WERI-Rb-1 (cell line): Measurements from ENCODE around the gene COPZ1.

Experiments
- DNase-seq: peaks from one replicate; pipeline ENCODE4 v3.0.0-alpha.2; 2020
- H3K27ac ChIP-seq: fragments of 250-450 bp; sonication (Bioruptor Pico); 2 replicates; pipeline ENCODE4 v1.5.1; 2020; ENCODE audit warnings: mild to moderate bottlenecking, moderate library complexity
- H3K27me3 ChIP-seq: fragments of 250-450 bp; sonication (Bioruptor Pico); 2 replicates; pipeline ENCODE4 v1.5.1; 2021; ENCODE audit warnings: mild to moderate bottlenecking, low read depth, moderate library complexity; ENCODE audit not compliant: insufficient read depth, severe bottlenecking
- H3K36me3 ChIP-seq: fragments of 250-450 bp; sonication (Bioruptor Pico); 2 replicates; pipeline ENCODE4 v1.5.1; 2020; ENCODE audit warnings: mild to moderate bottlenecking, moderate library complexity
- H3K4me3 ChIP-seq: 2 replicates; pipeline ENCODE4 v1.5.1; 2011; ENCODE audit warnings: low read depth, mild to moderate bottlenecking, control low read depth, low read length
- H3K9me3 ChIP-seq: fragments of 250-450 bp; sonication (Bioruptor Pico); 2 replicates; pipeline ENCODE4 v1.5.1; 2021; ENCODE audit warnings: mild to moderate bottlenecking, moderate library complexity; ENCODE audit not compliant: severe bottlenecking
- TF ChIP-seq, protein P1 (sequence below): IDR thresholded peaks from 2 replicates; pipeline ENCODE4 v1.5.1; 2011; ENCODE audit warnings: low read depth, mild to moderate bottlenecking, control low read depth, inconsistent platforms, low read length

Gene COPZ1

GRCh38 chr12:54359762-54360351, 34.9 kb downstream of the COPZ1 start:
- peak overlapping the region; percentile 96 for H3K27ac ChIP-seq

GRCh38 chr12:54360717-54361456, 36.0 kb downstream of the COPZ1 start:
- no peaks in the 10 kb centered on the region for H3K9me3 ChIP-seq
- H3K27ac ChIP-seq, result peak overlapping the region; percentile 96
- no peak overlapping the region for H3K4me3 ChIP-seq
- TF ChIP-seq, protein P1, sequence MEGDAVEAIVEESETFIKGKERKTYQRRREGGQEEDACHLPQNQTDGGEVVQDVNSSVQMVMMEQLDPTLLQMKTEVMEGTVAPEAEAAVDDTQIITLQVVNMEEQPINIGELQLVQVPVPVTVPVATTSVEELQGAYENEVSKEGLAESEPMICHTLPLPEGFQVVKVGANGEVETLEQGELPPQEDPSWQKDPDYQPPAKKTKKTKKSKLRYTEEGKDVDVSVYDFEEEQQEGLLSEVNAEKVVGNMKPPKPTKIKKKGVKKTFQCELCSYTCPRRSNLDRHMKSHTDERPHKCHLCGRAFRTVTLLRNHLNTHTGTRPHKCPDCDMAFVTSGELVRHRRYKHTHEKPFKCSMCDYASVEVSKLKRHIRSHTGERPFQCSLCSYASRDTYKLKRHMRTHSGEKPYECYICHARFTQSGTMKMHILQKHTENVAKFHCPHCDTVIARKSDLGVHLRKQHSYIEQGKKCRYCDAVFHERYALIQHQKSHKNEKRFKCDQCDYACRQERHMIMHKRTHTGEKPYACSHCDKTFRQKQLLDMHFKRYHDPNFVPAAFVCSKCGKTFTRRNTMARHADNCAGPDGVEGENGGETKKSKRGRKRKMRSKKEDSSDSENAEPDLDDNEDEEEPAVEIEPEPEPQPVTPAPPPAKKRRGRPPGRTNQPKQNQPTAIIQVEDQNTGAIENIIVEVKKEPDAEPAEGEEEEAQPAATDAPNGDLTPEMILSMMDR, result peak; percentile 96
- H3K27me3 ChIP-seq, result no peaks in the 10 kb centered on the region
- DNase-seq, result peak; percentile 94
- H3K36me3 ChIP-seq, result no peaks in the 10 kb centered on the region

More at GRCh38 chr12:54359762-54360351, 34.9 kb downstream of the COPZ1 start:
- Histone ChIP-seq H3K4me3 (peak overlapping the region; percentile 40), H3K9me3 (no peaks in the 10 kb centered on the region), H3K36me3 (no peaks in the 10 kb centered on the region), H3K27me3 (no peaks in the 10 kb centered on the region)
- no peak for DNase-seq
- TF ChIP-seq, protein P1, result no peak

- H3K4me3 ChIP-seq, result no peak overlapping the region
- TF ChIP-seq, protein P1, result no peak
- DNase-seq, result no peak
- H3K27ac ChIP-seq, result no peak overlapping the region
- H3K9me3 ChIP-seq, result no peaks in the 10 kb centered on the region
- no peaks in the 10 kb centered on the region for H3K27me3 ChIP-seq
- H3K36me3 ChIP-seq, result no peaks in the 10 kb centered on the region
Measured at GRCh38 chr12:54363047-54363446, 38.1 kb downstream of the COPZ1 start.

GRCh38 chr12:54363618-54364017, 38.7 kb downstream of the COPZ1 start:
- Histone ChIP-seq H3K27ac (no peak overlapping the region), H3K36me3 (no peaks in the 10 kb centered on the region; the same call in 1 of the 2 replicates), H3K4me3 (no peak overlapping the region), H3K9me3 (no peaks in the 10 kb centered on the region), H3K27me3 (no peaks in the 10 kb centered on the region)
- DNase-seq, result no peak
- TF ChIP-seq, protein P1, result no peak

GRCh38 chr12:54364413-54364812, 39.5 kb downstream of the COPZ1 start, which contains the start of gene GPR84:
Gene GPR84, minus strand, starts transcription at chr12:54364486. Its CDS starts 635 bp downstream, at chr12:54363851.
- no peaks in the 10 kb centered on the region for H3K9me3 ChIP-seq
- no peaks in the 10 kb centered on the region for H3K27me3 ChIP-seq
- H3K27ac ChIP-seq, result no peak within 1 kb of the TSS
- peaks cover 7% of the 10 kb centered on the region for H3K36me3 ChIP-seq
- TF ChIP-seq, protein P1, result no peak
- no peak within 1 kb of the TSS for H3K4me3 ChIP-seq
- DNase-seq, result no peak
